Parathyroid adenoma (tissue), 2 donors: Measurements from ENCODE around the gene FCMR.

Source experiments
- H2AFZ ChIP-seq: fragments of 300-600 bp; sonication (generic); one replicate; pipeline ENCODE4 v1.7.0; 2017; ENCODE audit warnings: antibody characterized with exemption, mild to moderate bottlenecking
- H3K27ac ChIP-seq: fragments of 300-600 bp; sonication (generic); one replicate; pipeline ENCODE4 v1.7.0; 2017
- H3K27me3 ChIP-seq: fragments of 300-600 bp; sonication (generic); one replicate; pipeline ENCODE4 v1.7.0; 2017; ENCODE audit warnings: low read length; ENCODE audit not compliant: control insufficient read depth, insufficient read depth
- H3K36me3 ChIP-seq: fragments of 300-600 bp; sonication (generic); one replicate; pipeline ENCODE4 v1.7.0; 2017; ENCODE audit warnings: low read length; ENCODE audit not compliant: control insufficient read depth, insufficient read depth
- H3K4me1 ChIP-seq: fragments of 300-600 bp; sonication (generic); one replicate; pipeline ENCODE4 v1.7.0; 2017; ENCODE audit warnings: control low read depth
- H3K4me2 ChIP-seq: fragments of 300-600 bp; sonication (generic); one replicate; pipeline ENCODE4 v1.7.0; 2017; ENCODE audit warnings: low read length
- H3K4me3 ChIP-seq: fragments of 300-600 bp; sonication (generic); one replicate; pipeline ENCODE4 v1.7.0; 2017; ENCODE audit warnings: low read depth, low read length
- H3K79me2 ChIP-seq: fragments of 300-600 bp; sonication (generic); one replicate; pipeline ENCODE4 v1.7.0; 2017; ENCODE audit warnings: control low read depth
- H3K9ac ChIP-seq: fragments of 300-600 bp; sonication (generic); one replicate; pipeline ENCODE4 v1.7.0; 2017; ENCODE audit warnings: mild to moderate bottlenecking
- H3K9me3 ChIP-seq: fragments of 300-600 bp; sonication (generic); one replicate; pipeline ENCODE4 v1.7.0; 2017; ENCODE audit warnings: low read length; ENCODE audit not compliant: control insufficient read depth
- TF ChIP-seq, protein P1 (sequence below): fragments of 300-600 bp; sonication (generic); IDR thresholded peaks from one replicate; pipeline ENCODE4 v1.7.0; 2017; ENCODE audit warnings: antibody characterized with exemption, mild to moderate bottlenecking
- donor health status: primary hyperparathyroidism.

Gene FCMR

DNA sequence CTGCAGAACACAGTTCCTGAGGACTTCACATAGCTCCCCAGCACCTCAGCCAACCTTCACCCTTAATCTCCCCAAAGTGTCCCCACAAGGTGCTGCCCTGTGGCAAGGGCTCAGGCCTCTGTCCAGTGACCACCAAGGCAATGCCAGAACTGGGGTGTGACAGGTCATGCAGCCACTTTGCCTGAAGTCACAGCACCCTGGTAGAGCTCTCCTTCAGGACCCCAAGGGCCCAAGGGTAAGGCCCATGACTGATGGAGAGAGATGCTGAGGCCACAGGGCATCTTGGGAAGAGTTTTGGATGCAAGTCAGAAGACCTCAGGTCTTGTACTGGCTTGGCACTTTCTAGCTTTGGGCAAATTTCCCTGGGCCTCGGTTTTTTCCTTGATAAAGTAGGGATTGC, 783 bp upstream of the FCMR start:
- H3K9me3 ChIP-seq: no peaks in the 10 kb centered on the region
- no peak overlapping the region for H3K4me3 ChIP-seq
- H3K9ac ChIP-seq: no peak overlapping the region
- no peaks in the 10 kb centered on the region for H3K4me1 ChIP-seq
- H3K27ac ChIP-seq: no peak overlapping the region
- H3K4me2 ChIP-seq: no peak overlapping the region
- TF ChIP-seq, protein P1, sequence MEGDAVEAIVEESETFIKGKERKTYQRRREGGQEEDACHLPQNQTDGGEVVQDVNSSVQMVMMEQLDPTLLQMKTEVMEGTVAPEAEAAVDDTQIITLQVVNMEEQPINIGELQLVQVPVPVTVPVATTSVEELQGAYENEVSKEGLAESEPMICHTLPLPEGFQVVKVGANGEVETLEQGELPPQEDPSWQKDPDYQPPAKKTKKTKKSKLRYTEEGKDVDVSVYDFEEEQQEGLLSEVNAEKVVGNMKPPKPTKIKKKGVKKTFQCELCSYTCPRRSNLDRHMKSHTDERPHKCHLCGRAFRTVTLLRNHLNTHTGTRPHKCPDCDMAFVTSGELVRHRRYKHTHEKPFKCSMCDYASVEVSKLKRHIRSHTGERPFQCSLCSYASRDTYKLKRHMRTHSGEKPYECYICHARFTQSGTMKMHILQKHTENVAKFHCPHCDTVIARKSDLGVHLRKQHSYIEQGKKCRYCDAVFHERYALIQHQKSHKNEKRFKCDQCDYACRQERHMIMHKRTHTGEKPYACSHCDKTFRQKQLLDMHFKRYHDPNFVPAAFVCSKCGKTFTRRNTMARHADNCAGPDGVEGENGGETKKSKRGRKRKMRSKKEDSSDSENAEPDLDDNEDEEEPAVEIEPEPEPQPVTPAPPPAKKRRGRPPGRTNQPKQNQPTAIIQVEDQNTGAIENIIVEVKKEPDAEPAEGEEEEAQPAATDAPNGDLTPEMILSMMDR: no peak
- no peaks in the 10 kb centered on the region for H3K27me3 ChIP-seq
- H2AFZ ChIP-seq: no peak overlapping the region
- no peaks in the 10 kb centered on the region for H3K79me2 ChIP-seq
- no peaks in the 10 kb centered on the region for H3K36me3 ChIP-seq

DNA sequence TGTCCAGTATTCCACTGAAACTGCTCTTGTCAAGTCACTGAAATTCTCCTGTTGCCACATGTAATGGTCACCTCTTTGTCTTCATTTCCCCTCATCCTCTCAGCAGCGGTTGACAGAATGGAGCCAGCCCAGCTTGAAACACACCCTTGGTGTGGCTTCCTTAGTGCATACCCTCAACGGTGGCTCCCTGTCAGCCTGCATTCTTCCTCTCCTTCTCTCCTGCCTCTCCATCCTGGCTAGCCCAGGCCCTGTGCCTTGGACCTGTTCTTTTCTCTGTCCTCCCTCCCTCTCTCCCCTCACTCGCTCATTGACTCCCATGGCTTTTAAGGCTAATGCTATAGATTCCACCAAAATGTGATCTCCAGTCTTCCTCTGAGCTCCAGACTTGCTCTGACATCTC, 3.7 kb downstream of the FCMR start:
- TF ChIP-seq, protein P1: no peak
- H2AFZ ChIP-seq: no peak overlapping the region

DNA sequence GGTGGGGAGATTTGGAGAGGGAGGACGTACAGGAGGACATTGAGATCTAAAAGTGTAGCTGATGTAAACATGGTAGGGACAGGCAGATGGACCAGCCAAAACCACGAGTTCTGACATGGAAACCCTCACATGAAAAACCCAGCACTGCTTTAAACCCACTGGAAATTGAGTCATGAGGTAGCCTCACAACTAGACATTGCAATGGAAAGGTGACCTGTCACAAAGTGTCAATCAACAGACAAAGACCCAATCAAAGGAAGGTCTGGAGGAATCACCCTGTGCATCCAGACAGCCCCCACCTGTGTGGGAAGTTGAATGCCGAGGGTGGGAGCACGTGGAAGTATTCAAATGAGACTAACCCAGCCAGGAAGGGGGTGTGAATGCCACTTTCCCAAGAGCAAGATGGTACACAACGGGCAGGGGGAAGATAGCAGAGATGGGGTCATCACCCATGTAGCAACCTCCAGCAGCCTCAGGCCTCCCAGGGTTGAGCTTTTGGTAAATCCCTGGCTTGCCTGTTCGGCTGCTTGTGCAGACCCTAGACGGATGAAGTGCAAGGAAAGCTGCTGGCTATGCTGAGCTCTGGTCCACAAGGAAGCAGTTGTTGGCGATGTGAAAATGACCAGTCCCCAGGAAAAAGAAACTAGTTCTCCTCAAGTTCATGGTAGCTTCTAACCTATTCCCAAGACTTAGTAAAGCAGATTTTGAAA, 5.6 kb downstream of the FCMR start:
- Histone ChIP-seq H3K9me3 (no peaks in the 10 kb centered on the region), H3K4me1 (no peaks in the 10 kb centered on the region), H3K4me3 (no peak overlapping the region), H3K4me2 (no peak overlapping the region), H2AFZ (no peak overlapping the region), H3K27me3 (no peaks in the 10 kb centered on the region), H3K36me3 (no peaks in the 10 kb centered on the region), H3K79me2 (no peaks in the 10 kb centered on the region), H3K27ac (no peak overlapping the region), H3K9ac (no peak overlapping the region)
- TF ChIP-seq, protein P1: no peak

More for the DNA sequence above, 3.7 kb downstream of the FCMR start:
- no peaks in the 10 kb centered on the region for H3K4me1 ChIP-seq
- H3K4me3 ChIP-seq: no peak overlapping the region
- H3K27me3 ChIP-seq: no peaks in the 10 kb centered on the region
- no peak overlapping the region for H3K27ac ChIP-seq
- H3K79me2 ChIP-seq: no peaks in the 10 kb centered on the region
- no peak overlapping the region for H3K9ac ChIP-seq
- H3K9me3 ChIP-seq: no peaks in the 10 kb centered on the region
- no peaks in the 10 kb centered on the region for H3K36me3 ChIP-seq
- H3K4me2 ChIP-seq: no peak overlapping the region

DNA sequence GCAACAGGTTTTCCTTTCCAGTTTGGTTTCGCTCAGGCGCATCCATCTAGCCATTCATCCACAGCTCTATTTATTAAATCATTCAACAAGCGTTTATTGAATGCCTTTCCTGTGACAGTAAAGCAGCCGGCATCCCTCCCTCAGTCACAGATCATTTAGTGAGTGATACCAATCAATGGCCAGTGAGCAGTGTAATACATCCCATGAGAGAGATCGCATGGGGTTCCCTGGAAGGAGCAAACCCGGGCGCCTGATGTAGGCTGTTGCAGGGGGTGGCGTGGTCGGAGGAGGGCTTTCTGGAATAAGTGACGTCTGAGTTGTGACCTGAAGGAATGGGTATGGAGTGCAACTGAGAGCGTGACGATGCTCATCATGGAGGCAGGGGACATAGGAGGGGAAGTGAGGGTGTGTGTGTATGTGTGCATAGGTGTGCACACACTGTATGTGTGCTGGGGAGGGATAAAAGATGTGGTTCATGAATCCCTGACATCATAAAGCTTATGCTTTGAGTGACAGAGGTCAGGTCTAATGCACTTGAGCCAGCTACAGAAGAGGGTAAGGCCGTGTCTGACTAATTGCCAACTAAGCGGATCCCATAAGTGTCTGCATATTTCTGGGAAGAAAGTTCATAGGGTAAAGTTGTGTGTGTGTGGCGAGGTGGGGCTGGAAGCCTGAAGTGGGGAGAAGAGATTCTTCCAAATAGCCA, 6.6 kb downstream of the FCMR start:
- Histone ChIP-seq H2AFZ (no peak overlapping the region), H3K9ac (no peak overlapping the region), H3K27me3 (no peaks in the 10 kb centered on the region), H3K4me3 (no peak overlapping the region), H3K4me1 (no peaks in the 10 kb centered on the region), H3K79me2 (no peaks in the 10 kb centered on the region), H3K9me3 (no peaks in the 10 kb centered on the region), H3K4me2 (no peak overlapping the region), H3K36me3 (no peaks in the 10 kb centered on the region), H3K27ac (no peak overlapping the region)
- TF ChIP-seq, protein P1: no peak
